HEK293T (cell line): ENCODE results near the gene LRP1-AS.

Experiments
- ARNT ChIP-seq: fragments of 450-650 bp; IDR thresholded peaks from 2 replicates; pipeline ENCODE4 v1.6.1; 2017; ENCODE audit warnings: mild to moderate bottlenecking
- FOXK2 ChIP-seq: fragments of 450-650 bp; IDR thresholded peaks from 2 replicates; pipeline ENCODE4 v1.6.1; 2016; ENCODE audit warnings: mild to moderate bottlenecking
- FOXM1 ChIP-seq: fragments of 450-650 bp; IDR thresholded peaks from 2 replicates; pipeline ENCODE4 v1.6.1; 2017; ENCODE audit warnings: mild to moderate bottlenecking, borderline replicate concordance
- TARDBP ChIP-seq: fragments of 450-650 bp; IDR thresholded peaks from 2 replicates; pipeline ENCODE4 v1.6.1; 2016
- ZNF384 ChIP-seq: fragments of 450-650 bp; IDR thresholded peaks from 2 replicates; pipeline ENCODE4 v1.6.1; 2016
- TF ChIP-seq, protein P1 (sequence below): fragments of 450-650 bp; IDR thresholded peaks from 2 replicates; pipeline ENCODE4 v1.6.1; 2016

- no peak for TF ChIP-seq ARNT
- TF ChIP-seq ZNF384, result no peak
- no peak for TF ChIP-seq FOXM1
- TF ChIP-seq FOXK2, result no peak
- TF ChIP-seq TARDBP, result no peak
- TF ChIP-seq, protein P1, sequence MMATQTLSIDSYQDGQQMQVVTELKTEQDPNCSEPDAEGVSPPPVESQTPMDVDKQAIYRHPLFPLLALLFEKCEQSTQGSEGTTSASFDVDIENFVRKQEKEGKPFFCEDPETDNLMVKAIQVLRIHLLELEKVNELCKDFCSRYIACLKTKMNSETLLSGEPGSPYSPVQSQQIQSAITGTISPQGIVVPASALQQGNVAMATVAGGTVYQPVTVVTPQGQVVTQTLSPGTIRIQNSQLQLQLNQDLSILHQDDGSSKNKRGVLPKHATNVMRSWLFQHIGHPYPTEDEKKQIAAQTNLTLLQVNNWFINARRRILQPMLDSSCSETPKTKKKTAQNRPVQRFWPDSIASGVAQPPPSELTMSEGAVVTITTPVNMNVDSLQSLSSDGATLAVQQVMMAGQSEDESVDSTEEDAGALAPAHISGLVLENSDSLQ, result no peak
Measured at GRCh38 chr12:57112492-57113294, 34.7 kb downstream of the LRP1-AS start.
